NCI-H2171 (cell line): ENCODE data around the gene PELI3.
A peak's percentile ranks its signal among the peaks of the same experiment; 100 is the strongest.
"Not testable (repeated sequence)": the region's sequence is repeated elsewhere in the genome, so short reads cannot be mapped to it uniquely, and the experiment has no call there.

ENCODE experiments used
- DNase-seq: peaks from one replicate; lab custom pipeline; 2025; lab: John Stamatoyannopoulos, UW

The PELI3 gene

GRCh38 chr11:66448523-66448922, 18.2 kb upstream of the PELI3 start:
- no peak for DNase-seq

GRCh38 chr11:66450560-66450959, 16.1 kb upstream of the PELI3 start:
- no peak for DNase-seq

GRCh38 chr11:66451663-66452062, 15.0 kb upstream of the PELI3 start:
- DNase-seq: no peak

- no peak for DNase-seq
Observed at GRCh38 chr11:66454247-66454646, 12.5 kb upstream of the PELI3 start.

GRCh38 chr11:66454828-66455227, 11.9 kb upstream of the PELI3 start:
- no peak for DNase-seq

- no peak for DNase-seq
Observed at GRCh38 chr11:66457826-66458225, 8.9 kb upstream of the PELI3 start.

GRCh38 chr11:66459138-66459778, 7.4 kb upstream of the PELI3 start:
- no peak for DNase-seq

GRCh38 chr11:66462010-66462409, 4.7 kb upstream of the PELI3 start:
- DNase-seq: no peak

- no peak for DNase-seq
Observed at GRCh38 chr11:66462911-66463310, 3.8 kb upstream of the PELI3 start.

GRCh38 chr11:66464116-66464515, 2.6 kb upstream of the PELI3 start:
- DNase-seq: not testable (repeated sequence)

- no peak for DNase-seq
Observed at GRCh38 chr11:66464916-66465315, 1.8 kb upstream of the PELI3 start.

GRCh38 chr11:66465373-66466224, 1.1 kb upstream of the PELI3 start:
- DNase-seq: no peak

GRCh38 chr11:66467034-66467659, 442 bp downstream of the PELI3 start:
- DNase-seq: peak; percentile 42

- DNase-seq: no peak
Observed at GRCh38 chr11:66467756-66468155, 1.1 kb downstream of the PELI3 start.

GRCh38 chr11:66468691-66469090, 2.0 kb downstream of the PELI3 start:
- no peak for DNase-seq

- no peak for DNase-seq
Observed at GRCh38 chr11:66469441-66469840, 2.7 kb downstream of the PELI3 start.

- DNase-seq: no peak
Observed at GRCh38 chr11:66470015-66470414, 3.3 kb downstream of the PELI3 start.

GRCh38 chr11:66471142-66471541, 4.4 kb downstream of the PELI3 start:
- no peak for DNase-seq

- no peak for DNase-seq
Observed at GRCh38 chr11:66472054-66472453, 5.3 kb downstream of the PELI3 start.

- DNase-seq: no peak
Observed at GRCh38 chr11:66473167-66473566, 6.5 kb downstream of the PELI3 start.

GRCh38 chr11:66473608-66474515, 7.2 kb downstream of the PELI3 start:
- no peak for DNase-seq
